ENCODE data around the gene NDUFS7. TPM values are rescaled to one million over a fixed set of nuclear protein-coding genes. Genes with fewer than 3 reads are reported as not detected.

The NDUFS7 gene
- total RNA-seq: 120 TPM

DNA sequence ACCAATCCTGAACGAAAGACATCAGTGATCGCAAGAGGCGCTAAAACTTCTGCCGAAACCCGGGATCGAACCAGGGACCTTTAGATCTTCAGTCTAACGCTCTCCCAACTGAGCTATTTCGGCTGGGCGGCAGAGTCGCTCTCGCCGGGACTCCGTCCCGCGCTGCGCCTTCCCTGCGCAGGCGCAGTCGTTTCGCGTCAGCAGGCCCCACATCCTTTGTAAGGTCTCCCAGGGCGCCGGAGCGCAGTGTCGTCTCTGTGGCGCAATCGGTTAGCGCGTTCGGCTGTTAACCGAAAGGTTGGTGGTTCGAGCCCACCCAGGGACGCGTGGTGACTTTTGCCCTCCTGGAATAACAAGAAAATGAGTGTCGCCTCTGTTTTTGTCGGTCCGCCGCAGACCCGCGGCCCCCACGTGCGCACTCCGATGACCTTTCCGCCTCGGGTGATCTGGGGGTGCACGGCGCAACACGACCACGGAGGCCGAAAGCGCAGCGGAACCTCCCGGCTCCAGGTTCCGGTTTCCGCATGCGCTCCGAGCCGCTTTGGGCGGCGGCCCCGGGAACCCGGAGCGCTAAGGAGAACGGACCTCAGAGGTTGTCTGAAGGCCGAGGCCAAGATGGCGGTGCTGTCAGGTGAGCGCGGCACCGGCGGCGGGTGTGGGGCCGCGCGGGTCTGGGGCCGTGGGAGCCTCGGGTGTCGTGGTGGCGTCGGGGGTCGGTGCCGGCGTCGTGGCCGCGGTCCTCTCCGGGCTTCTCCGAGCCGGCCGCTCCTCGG is at the start of gene NDUFS7:
NDUFS7 (plus strand) TSS at position 596 of the 773 bp plus-strand sequence; CDS start at position 616, 20 bp downstream.
- ATAC-seq: peak; percentile 88

DNA sequence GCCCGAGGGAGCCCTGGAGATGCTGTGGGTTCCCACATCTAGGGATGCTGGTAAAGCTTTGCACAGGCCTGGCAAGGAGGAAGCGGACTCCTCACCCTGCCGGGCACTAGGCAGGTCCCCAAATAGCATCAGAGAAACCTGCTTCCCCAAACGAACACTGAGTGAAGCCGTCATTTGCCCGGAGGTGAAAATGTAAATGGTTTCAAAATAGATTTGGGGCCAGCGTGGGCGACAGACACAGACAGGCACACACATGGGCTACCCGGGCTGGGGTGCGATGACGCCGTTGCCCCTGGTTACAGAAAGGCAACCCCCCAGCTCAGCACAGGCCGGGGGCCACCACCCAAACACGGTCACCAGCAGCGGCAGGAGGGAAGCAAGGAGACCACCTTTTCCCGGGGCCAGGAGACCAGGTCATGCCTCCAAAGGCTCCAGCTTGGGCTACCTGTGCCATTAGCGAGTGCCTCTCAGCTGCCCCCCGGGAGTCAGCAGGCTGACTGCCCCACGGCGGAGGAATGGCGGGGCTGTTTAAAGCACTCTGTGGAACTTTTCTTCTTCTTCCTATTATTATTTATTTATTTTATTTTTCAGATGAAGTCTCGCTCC is 47.5 kb upstream of the NDUFS7 start:
- no peak for ATAC-seq

DNA sequence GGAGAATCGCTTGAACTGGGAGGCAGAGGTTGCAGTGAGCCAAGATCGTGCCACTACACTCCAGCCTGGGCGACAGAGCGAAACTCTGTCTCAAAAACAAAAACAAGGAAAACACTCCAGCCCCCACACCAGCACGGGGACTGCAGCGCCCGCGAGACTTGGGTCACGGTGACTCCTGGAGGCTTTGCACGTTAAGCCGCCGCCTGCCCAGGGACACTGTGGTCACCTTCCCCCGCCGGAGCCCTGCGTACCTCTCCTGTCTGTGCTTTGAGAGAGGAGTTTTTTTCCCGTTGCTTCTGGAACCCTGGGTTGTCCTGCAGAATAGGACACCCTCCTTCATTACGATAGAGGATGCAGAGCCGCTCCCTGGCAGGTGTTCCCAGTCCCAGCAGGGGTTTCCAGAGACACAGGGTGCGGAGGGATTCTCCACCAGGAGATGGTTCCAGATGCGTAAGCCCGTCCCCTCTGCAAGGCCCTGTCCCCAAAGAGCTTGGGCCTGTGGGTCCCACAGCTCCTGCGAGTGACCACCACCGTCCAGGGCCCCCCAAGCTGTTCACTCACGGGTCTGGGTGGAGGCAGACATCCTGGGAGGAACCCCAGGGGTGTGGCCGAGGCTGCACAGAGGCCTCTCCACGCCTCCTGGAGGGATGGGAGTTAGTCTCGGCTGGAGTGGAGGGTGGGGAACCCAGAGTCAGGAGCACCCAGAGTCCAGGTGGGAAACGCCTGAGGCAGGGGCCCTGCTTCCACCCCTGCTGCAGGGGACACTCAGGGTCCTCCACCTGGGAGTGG is 42.8 kb upstream of the NDUFS7 start:
- ATAC-seq: no peak

DNA sequence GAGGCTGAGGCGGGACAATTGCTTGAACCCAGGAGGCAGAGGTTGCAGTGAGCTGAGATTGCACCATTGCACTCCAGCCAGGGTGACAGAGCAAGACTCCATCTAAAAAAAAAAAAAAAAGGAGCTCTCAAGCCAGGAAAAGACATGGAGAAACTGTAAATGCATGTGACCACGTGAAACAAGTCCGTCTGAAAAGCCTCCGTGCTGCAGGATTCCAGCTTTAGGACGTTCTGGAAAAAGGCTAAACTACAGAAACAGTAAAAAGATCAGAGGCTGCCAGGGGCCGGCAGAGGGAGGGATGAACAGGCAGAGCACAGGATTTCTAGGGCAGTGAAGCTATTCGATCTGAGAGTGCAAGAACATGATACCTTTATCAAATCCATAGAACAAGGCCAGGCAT is 40.7 kb upstream of the NDUFS7 start:
- ATAC-seq: no peak

DNA sequence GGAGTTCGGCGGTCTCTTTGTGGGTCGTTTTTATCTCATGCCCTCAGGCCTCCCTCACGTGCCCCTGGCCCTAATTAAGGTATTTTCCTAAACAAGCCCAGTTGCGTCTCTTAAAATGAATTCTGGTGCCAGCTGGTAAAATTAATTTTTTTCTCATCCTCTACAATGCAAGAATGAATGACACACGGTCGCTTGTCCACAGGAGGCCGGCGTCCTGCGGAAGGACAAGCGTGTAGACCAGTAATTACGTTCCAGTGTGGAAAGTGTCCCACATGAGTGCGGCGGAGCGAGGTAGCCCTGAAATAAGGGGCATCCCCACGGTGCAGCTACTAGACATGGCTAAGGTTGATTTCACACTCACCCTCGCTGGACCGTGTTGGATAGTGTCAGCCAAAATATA is 34.5 kb upstream of the NDUFS7 start:
- ATAC-seq: no peak

DNA sequence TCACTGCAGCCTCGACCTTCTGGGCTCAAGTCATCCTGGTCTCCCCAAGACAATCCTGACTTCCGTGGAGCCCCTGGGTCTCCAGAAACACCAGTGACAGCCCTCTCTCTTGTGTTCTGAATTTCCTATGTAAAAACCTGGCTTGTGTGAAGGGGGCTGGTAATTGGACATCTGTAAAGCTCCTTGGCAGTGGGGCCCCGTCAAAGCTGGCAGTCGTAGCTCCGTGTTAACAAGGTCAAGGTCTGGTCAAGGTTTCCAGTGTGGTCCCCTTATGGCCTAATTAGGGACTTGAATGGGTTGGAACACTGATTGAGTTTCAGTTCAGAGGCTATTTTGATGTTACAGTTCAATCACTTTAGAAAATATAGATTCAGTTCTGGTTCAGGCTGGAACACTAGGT is 32.8 kb upstream of the NDUFS7 start:
- no peak for ATAC-seq

DNA sequence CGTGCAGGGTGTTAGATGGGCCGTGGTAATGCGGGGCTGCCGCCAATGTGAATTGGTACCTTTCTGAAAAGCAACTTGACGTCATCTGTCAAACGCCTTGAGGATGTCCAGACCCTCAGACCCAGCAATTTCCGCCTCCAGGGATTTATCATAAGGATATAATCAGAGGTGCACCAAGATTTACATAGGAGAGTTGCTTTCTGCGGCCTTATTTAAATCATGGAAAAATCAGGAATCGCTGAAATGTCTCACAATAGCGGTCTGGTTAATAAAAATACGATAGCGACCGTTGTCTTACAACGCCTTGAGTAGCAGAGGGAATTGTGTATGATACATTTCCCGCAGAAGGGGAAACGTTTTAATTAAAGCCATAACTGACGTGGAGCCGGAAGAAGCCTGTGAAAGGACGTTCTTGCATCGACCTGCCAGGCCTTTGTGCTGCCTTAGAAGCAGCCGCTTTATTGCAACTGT is 32.3 kb upstream of the NDUFS7 start:
- ATAC-seq: no peak

DNA sequence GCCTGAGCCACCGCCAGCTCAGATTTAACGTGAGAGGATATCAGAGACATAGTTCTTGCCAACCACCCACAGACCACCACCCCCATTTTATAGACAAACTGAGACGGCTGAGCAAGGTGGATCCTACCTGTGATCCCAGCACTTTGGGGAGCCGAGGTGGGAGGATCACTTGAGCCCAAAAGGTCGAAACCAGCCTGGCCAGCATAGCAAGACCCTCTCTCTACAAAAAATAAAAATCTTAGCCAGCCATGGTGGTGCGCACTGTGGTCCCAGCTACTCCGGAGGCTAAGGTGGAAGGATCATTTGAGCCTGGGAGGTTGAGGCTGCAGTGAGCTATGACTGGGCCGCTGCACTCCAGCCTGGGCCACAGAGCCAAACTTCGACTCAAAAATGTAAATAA is 30.6 kb upstream of the NDUFS7 start:
- no peak for ATAC-seq

DNA sequence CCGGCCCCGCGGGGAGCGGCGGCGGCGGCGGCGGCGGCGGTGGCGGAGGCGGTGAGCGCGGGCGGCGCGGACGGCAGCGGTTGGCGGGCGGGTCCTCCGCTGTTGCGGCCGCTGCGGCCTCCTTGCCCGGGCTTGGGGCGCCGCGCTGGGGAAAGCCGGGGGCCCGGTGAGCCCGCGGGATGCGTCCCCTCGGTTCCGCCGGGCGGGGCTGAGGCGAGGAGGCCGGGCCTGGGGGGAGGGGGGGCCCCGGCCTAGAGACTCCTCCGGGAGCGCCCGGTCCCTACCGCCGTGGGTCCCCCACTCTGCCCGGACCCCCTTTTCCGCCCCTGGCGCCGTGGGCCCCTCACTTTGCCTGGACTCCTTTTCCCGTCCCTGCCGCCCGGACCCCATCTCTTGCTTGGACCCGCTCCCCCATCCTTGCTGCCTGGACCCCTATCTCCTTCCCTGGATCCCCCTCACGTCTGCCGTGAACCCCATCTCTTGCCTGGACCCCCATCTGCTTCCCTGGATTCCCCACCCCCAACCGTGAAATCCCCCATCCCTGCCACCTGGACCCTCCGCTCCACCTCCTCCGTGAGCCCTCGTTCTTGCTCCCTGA is 28.6 kb upstream of the NDUFS7 start:
- peak; percentile 31 for ATAC-seq

DNA sequence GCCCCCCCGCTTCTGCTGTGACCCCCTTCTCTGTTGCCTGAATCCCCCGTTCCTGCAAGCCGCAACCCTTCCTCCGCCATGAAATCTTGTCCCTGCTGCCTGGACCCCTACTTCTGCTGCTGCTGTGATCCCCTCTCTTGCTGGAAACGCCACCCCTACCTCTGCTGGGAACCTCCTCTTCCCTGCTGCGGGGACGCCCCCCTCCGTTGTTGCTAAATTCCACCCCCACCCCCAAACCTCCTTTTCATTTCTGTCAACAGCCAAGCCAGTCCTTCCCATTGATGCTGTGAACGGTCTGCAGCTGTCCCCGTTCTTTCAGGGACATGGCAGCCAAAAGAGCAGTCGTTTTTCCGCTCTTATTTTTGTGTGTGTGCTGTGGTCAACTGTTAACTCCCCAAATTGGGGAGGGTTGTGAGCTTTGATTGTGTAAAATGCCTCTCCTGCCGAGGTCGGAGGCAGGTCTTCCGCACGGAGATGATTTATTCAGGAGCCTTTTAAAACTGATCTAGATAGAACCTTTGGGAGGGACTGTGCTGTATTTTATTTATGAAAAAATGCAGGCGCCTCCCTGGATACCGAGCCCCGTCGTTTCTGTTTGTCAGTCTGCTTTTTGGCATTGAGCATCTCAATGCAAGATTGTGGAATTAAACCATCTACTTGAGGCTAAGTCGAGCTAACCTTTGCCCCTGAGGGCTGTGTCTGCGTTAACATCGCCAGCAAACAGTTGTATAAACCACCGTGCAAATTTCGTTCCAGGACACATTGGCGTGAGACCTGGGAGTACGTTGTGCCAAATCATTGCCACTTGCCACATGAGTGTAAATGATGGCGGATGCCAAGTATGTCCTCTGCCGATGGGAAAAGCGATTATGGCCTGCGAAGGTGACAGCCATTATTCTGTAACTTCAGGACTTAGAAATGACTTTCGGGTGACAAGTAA is 27.9 kb upstream of the NDUFS7 start:
- ATAC-seq: no peak

DNA sequence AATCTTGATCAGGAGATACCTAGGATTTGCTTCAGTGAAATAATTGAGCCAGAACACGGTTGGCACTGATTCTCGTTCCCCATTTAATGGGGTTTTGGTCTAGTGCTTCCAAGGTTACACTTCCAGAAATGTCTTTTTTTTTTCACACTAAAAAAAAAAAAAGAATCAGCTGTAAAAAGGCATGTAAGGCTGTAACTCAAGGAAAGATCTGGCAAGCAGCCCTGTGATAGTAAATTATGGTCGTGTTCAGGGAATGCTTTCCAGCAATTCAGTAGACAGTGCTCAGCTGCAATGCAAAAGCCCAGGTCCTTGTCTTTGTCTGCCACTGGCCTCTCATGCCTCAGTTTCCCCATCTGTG is 27.2 kb upstream of the NDUFS7 start:
- ATAC-seq: no peak

DNA sequence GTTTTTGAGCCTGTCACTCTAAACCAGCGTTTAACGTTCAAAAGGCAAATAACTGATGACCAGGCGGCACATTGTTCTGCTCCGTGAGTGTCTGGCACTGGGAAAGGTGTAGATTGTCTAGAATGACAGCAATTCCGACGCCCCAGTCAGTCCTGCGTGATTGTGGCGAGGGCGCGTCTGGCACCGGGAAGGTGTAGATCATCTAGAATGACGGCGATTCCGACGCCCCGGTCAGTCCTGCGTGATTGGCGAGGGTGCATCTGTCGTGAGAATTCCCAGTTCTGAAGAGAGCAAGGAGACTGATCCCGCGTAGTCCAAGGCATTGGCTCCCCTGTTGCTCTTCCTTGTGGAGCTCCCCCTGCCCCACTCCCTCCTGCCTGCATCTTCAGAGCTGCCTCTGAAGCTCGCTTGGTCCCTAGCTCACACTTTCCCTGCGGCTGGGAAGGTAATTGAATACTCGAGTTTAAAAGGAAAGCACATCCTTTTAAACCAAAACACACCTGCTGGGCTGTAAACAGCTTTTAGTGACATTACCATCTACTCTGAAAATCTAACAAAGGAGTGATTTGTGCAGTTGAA is 26.1 kb upstream of the NDUFS7 start:
- ATAC-seq: no peak

DNA sequence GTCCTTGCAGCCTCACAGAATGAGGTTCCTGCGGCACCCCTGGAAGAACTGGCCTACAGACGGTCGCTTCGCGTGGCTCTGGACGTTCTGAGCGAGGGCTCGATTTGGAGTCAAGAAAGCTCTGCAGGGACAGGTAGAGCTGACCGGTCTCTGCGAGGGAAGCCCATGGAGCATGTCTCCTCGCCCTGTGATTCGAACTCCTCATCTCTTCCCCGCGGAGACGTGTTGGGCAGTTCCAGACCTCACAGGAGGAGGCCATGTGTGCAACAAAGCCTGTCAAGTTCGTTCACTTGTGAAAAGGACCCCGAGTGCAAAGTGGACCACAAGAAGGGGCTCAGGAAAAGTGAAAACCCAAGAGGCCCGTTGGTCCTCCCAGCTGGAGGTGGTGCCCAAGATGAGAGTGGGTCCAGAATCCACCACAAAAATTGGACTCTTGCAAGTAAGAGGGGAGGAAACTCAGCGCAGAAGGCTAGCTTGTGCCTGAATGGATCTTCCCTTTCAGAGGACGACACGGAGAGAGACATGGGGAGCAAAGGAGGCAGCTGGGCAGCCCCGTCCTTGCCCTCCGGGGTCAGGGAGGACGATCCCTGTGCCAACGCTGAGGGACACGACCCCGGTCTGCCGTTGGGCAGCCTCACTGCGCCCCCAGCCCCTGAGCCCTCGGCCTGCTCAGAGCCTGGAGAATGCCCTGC is 23.4 kb upstream of the NDUFS7 start:
- ATAC-seq: no peak

DNA sequence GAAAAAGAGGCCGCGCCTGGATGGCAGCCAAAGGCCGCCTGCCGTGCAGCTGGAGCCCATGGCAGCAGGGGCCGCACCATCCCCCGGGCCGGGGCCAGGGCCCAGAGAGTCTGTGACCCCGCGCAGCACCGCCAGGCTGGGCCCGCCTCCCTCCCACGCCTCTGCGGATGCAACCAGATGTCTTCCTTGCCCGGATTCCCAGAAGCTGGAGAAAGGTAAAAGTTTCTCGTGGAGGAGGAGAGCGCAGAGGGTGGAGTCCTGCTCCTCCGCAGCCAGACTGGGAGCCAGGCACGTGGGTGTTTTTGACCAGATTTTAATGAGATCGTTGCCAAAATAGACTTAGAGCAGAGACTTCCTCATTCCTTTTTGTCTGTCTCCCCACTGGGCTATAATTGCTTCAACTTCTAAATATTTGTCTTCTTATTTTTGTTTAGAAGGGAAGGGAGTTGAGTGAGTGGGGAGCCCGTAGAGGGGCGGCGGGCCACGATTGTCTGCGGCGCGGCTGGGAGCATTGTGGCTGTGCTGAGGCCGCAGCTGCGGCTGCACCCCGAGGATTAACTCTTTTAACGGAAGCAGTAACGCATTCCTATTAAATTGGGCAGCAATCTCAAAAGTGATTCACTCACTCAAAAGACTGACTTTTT is 22.8 kb upstream of the NDUFS7 start:
- peak; percentile 33 for ATAC-seq

DNA sequence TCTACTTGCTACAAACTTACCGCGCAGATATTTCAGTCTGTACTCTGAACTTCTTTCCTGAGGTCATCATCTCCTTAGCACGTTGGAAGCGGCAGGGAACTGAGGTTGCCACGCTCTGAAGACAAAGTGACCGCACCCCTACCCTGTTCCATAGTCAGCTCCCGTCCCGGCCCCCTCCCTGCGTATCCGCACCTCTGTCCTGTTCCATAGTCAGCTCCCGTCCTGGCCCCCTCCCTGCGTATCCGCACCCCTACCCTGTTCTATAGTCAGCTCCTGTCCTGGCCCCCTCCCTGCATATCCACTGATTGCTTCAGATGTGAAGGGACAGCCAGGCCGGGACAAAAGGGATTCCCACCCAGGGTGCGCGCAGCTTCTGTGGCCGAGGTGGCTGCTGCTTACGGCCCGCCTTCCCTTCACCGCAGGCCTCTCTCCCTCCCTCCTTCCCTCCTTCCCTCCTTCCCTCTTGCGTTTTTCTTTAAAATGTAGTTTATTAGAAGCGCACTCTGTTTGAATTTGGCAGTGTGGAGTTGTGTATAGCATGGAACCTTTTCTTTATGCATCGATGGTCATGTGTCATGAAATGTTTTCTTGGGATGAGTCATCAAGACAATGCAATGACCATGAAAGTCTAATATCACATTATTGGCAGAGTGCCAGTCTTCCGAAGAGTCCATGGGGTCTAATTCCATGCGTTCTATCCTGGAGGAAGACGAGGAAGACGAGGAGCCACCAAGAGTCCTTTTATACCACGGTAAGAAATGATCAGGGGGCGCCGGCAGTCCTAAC is 21.9 kb upstream of the NDUFS7 start:
- no peak for ATAC-seq

DNA sequence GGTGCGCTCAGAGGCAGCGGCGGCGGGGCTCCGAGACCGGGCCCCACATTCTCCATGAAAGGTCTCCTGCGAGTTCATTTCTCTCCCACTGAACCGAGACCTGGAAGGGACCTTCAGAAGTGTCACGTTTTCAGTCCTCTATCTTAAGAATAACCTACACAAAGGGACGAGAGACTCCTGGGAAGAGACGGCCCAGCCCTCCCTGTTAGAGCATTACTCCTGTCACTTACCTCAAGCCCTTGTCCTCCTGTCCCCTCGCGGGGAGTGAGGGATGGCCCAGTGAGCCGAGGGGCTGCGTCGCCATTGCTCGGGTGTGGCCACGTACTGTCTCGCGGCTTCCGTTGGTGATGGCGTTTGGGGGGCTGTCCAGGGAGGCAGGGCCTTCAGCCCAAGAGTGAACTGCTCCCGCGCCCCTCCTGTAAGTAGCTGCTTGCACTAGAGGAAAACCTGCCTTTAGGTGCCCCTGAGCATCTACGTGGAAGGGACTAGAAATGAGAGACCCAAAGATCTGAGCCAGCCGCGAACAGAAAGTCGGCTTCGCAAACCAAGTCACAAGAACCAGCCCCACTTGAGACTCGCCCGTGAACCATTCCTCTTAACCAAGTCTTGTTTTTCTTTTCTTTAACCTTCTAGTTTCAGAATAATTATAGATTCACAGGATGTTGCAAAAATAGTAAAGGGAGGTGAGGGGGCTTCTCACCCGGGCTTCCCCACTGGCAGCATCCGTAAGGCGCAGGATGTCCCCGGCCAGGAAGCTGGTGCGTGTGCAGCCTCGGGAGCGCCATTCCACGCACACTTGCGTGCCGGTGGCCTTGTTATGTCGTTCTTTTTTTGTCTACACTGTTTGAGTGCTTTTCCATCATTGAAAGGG is 21.1 kb upstream of the NDUFS7 start:
- ATAC-seq: no peak

DNA sequence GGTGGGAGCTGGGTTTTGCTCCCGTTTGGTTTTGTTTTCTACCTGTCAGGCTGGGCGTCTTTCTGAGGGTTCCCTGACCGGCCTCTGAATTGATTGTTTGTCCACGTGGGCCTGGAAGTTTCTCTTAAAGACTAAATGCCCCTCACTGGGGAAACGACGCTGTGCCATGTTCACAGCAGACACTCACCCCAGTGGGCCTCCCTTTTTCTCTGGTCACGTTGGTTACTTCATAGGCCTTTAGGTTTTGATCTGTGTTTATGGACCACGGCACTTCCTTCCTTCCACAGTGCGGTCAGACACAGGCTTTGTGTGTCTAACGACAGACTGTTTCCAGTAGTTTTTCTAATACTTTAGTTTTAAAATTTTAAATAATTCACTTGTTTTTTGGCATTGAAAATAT is 20.1 kb upstream of the NDUFS7 start:
- ATAC-seq: no peak

DNA sequence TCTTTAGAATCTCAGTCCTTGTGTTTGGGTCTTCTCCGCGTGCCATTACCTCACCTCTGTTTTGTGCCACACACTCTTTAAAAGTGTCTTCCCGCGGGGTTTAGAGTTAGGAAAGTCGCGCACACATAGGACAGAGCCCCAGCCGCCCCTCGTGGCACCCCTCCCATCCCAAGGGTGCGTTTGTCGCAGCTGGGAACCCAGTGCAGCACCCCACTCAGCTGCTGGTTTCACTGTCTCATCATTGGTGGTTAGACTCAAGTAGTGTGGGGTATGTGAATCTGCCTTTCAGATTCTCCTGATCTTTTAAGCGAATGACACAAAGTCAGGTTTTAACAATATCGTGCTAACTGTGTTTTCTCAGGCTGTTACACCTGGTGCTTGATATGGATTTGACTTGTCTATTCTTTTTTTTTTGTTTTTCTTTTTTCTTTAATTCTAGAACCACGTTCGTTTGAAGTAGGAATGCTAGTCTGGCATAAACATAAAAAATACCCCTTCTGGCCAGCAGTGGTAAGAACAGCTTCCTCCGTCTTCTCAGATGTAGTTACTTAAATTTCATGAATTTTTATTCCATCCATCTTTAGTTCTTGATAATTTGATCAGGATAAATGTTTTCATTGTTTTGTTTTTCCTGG is 19.5 kb upstream of the NDUFS7 start:
- no peak for ATAC-seq
